Kidney glomerular epithelial cell (primary cell): ENCODE data around the gene CBFA2T3.
"Not testable (repeated sequence)": the region's sequence is repeated elsewhere in the genome, so short reads cannot be mapped to it uniquely, and the experiment has no call there.

Experiments
- DNase-seq: peaks from one replicate; lab custom pipeline; 2025; lab: John Stamatoyannopoulos, UW

CBFA2T3 gene

GRCh38 chr16:88889702-88890352, 87.2 kb downstream of the CBFA2T3 start:
- DNase-seq, result not testable (repeated sequence)

DNA sequence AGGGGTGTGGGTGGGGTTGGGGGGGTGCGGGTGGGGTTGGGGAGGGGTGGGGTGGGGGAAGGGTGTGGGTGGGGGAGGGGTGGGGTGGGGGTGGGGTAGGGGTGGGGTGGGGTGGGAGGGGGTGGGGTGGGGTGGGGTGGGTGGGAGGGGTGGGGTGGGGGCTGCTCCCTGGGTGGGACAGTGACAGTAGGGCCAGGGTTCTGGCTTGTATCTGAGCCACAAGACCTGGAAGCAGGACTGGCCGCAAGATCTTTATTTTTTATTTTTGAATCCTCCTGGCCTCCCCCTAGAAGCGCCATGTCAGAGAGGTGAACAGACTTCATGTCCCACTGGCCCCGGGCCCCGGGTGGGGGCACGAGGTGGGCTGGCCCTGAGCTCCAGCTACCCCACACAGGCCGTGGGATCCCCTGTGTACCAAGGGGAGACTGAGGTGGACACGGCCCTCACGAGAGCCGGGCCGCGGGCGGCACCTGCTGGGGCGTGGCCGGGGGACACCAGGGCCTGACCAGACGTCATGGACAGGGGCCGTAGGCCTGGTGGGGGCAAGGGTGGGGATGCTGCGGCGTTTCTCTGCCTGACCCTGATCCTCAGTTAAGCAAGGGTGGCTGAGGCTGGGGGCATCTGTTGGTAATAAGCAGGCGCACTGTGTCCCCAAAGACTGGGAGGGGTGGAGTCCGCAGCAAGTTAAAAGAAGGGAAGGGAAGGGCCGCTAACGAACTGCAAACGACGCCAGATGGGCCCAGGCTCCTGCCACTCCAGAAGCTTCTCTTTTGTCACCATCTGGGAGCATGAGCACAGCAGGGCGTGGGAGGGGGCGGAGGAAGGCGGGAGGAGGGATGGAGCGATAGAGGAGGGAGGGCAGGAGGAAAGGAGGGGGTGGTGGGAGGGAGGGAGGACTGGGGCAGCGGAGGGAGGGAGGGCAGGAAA, 88.3 kb downstream of the CBFA2T3 start:
- DNase-seq, result no peak

DNA sequence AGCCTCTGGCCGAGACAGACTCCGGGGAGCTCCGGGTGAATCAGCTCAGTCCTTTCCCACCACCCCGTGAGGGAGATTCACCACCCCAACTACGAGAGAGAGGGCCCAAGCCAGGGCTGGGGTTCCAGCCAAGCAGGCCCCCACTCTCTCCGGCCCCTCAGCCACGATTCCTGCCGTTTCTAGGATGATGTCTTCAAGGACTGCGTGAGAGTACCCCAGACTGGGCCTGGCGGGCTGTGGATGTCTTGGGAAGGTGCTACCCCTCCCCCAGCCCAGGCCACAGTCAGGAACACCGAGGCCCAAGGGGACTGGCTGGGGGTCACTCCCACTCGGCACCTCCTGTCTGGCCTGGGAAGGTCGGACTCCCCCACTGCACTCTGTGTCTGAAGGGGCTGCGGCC, 89.0 kb downstream of the CBFA2T3 start:
- DNase-seq, result no peak

DNA sequence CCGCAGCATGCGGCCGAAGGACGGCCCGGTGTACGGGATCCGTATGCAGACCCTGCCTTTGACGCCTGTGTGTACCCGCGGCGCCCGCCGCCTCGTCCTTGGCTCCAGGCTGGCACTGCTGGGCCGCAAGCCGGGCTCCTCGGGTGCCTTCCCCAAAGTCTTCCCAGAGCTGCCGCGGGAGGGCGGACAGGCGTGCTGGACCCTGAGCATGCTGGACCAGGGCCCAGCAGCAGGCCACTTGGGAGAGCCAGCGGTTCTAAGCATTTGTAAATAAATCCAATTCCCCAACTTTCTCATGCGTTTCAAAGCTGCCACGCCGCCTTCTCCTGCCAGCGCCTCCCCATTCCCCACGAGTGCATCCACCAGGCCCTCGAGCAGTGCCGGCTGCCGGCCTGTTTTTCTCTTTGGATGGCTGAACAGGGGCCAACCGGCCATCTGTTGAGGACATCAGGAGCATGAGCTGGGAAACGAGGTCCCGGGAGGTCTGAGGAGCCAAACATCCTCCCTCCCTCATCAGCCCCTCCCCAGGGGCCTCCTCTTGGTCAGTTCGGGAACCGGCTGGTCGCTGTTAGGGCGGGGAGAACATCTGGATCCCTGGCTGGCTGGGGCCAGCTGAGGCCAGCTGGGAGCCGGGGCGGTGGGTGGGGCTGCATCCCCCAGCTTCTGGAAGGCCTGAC, 90.0 kb downstream of the CBFA2T3 start:
- no peak for DNase-seq

DNA sequence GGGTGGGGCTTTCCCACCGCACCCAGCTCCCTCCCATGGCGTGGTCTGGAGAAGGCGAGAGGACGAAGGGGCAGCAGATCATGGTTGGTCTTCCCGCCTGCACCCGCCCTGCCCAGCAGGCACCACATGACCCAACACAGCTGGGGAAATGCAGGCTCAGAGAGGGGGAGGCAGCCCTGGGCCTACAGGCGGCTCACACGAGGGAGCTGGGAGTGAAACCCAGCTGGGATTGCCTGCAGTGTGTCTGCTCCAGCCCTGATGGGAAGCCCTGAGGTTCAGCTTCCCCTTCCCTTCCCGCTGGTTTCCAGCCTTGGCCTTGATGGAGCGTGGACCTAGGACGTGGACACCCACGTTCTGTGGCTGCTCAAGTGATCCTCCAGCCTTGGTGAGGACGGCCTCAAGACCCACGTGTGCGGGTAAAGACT, 90.6 kb downstream of the CBFA2T3 start:
- DNase-seq, result no peak

DNA sequence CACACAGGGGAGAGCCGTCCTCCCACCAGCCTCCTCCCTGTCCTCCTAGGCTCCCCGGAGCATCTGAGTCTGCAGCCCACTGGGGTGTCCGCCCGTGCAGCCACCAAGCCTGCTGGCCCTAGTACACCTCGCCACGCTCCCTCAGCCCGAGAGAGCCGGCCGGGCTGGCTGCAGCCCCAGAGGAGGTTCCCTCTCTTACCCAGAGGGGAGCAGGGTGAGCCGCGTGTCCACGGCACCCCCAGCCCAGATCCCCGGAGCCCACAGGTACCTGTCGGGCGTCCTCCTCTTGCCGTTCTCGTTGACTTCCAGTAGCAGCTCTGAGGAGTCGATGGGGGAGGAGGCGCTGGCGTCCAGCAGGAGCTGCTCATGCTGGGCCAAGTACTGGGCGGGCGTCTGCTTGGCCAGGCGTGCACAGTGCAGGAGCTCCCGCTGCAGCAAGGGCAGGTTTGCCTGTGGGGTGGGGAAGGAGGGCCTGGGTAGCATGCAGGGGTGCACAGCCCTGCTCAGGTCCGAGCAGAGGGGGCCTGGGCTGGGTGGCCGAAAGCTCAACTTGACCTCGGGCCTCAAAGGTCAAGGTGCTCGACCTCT, 91.2 kb downstream of the CBFA2T3 start:
- DNase-seq, result no peak

GRCh38 chr16:88884569-88885271, 92.3 kb downstream of the CBFA2T3 start:
- no peak for DNase-seq

GRCh38 chr16:88883946-88884345, 93.1 kb downstream of the CBFA2T3 start:
- DNase-seq, result no peak

GRCh38 chr16:88883117-88883895, 93.7 kb downstream of the CBFA2T3 start:
- DNase-seq, result no peak

DNA sequence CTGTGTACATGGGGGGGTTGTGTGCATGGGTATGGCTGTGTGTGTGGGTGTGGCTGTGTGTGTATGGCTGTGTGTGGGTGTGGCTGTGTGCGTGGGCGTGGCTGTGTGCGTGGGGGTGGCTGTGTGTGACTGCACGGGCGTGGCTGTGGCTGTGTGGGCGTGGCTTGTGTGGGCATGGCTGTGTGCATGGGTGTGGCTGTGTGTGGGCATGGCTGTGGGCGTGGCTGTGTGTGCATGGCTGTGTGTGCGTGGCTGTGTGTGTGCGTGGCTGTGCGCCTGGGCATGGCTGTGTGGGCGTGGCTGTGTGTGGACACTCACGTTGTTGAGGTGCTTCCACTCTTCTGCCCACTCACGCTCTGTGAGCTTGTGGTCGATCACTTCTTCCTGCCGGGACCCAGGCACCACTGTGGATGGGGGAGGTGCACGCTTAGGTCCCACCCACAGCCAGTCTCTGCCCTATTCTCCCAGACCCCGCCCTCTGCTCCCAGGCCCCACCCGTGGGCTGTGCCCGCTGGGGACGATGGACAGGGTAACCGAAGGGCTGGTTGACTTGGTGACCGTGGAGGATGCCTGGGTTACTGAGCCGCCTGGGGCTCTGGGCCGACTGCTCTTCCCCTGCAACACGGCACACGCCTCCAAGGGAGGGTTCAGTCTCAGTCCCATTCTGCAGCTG, 94.5 kb downstream of the CBFA2T3 start:
- DNase-seq, result no peak

- DNase-seq, result no peak
Observed at GRCh38 chr16:88881675-88882357, 95.2 kb downstream of the CBFA2T3 start.

GRCh38 chr16:88881007-88881615, 95.9 kb downstream of the CBFA2T3 start:
- no peak for DNase-seq

GRCh38 chr16:88880226-88881006, 96.6 kb downstream of the CBFA2T3 start:
- no peak for DNase-seq

GRCh38 chr16:88879788-88880055, 97.3 kb downstream of the CBFA2T3 start:
- DNase-seq, result no peak

DNA sequence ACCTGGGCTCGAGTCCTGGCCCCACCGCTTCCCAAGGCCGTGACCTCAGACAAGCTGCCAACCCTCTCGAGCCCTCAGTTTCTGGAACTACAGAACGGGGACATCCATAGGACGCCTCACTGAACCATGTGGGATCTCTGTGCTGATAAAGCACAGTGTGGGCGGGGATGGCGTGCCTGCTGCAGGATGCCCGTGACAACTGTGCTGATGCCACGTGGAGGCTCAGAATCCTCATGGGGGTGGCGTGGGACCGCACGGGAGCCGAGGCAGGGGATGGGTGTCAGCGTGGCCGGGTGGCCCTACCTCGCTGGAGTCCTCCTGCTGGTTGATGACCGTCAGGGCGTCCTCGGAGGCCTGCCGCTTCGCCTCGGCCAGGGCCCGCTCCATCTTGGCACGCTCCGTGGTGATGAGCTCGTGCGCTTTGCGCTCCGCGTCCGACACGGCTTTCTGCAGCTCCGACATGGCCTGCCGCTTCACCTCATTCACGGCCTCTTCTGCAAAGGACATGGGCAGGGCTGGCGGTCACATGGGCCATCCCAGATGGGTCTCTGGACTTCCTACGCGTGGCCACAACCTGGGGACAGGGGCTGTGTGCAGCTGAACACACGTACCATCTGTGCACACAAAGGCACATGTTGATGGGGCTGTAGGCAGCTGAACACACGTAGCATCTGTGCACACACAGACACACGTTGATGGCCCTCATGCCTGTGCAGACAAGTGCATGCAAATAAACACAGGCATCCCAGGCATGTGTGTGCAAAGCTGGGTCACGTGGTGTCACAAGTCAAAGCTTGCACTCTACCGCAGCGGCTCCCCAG, 97.8 kb downstream of the CBFA2T3 start:
- no peak for DNase-seq

GRCh38 chr16:88878356-88878755, 98.7 kb downstream of the CBFA2T3 start:
- DNase-seq, result no peak

DNA sequence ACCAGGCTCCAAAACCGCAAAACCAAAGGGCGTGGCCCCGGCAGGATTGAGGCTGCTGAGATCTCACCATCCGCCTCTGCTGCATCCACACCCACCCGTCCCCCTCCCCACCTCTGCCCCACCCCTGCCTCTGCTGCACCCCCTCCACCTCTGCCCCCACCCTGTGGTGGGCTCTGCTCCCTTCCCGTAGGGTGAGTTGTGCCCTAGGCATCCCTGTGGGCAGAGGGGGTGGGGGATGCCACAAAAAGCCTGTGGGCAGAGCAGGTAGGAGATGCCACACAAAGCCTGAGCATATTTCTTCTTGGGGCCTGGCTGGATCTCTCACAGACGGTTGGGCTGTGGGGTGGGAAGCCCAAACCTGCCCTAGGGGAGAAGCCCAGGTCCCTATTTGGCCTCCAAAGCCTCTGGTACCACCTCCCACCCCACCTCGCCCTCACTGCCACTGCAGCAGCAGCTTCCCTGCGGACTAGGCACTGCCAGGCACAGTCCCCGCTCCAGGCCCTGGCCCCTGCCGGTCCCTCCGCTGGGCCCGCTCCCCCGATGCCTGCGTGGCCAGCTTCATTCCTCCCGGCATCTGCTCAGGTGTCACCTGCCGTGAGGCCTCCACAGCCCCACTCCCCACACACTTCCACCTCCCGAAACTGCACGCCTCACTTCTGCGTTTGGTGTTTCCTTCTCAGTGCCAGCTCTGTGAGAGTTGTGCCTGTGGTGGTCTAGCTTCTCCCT, 99.3 kb downstream of the CBFA2T3 start:
- no peak for DNase-seq
